ES-I3 (cell line): ENCODE results near the gene CASP8AP2.
"Not testable (repeated sequence)": the region's sequence is repeated elsewhere in the genome, so short reads cannot be mapped to it uniquely, and the experiment has no call there.

Source experiments
- H3K36me3 ChIP-seq: 2 replicates; pipeline ENCODE4 v1.6.1; 2013; ENCODE audit warnings: mild to moderate bottlenecking, low read length, control low read depth, moderate library complexity; ENCODE audit not compliant: insufficient read depth
- H3K4me1 ChIP-seq: 2 replicates; pipeline ENCODE4 v1.6.1; 2013; ENCODE audit warnings: mild to moderate bottlenecking, control low read depth, low read length; ENCODE audit not compliant: insufficient read depth
- H3K9ac ChIP-seq: 2 replicates; pipeline ENCODE4 v1.6.1; 2013; ENCODE audit warnings: low read depth, mild to moderate bottlenecking, low read length, moderate library complexity
- H3K9me3 ChIP-seq: 2 replicates; pipeline ENCODE4 v1.6.1; 2013; ENCODE audit warnings: mild to moderate bottlenecking, low read length, moderate library complexity; ENCODE audit not compliant: control insufficient read depth, insufficient read depth

The CASP8AP2 gene

GRCh38 chr6:89836639-89837222 lies 7.1 kb downstream of the CASP8AP2 start:
- no peaks in the 10 kb centered on the region for H3K4me1 ChIP-seq
- H3K36me3 ChIP-seq = peaks cover 12% of the 10 kb centered on the region
- H3K9me3 ChIP-seq = no peaks in the 10 kb centered on the region
- H3K9ac ChIP-seq = no peak overlapping the region

DNA sequence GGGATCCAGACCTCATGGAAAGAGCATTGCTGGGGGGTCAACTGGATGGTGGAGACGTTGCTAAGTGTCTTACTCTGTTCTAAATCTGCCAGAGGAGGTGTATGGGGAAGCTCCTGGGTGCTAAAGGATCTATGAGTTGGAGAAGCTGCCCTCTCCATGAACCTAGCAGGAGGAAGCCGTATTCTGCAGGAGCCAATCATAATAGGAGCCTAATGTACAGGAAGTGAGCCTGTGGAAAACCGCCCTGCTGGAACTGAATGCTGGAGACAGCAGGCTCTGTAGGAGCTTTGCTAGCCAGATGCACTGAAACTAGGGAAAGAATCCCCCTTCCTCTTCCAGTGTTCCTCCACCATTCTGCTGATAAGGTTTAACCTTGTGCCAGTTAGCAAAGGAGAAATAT lies 10.9 kb downstream of the CASP8AP2 start:
- H3K4me1 ChIP-seq = peaks cover 4% of the 10 kb centered on the region; the same call in 1 of the 2 replicates
- no peaks in the 10 kb centered on the region for H3K9me3 ChIP-seq
- H3K36me3 ChIP-seq = peaks cover 4% of the 10 kb centered on the region; the same call in 1 of the 2 replicates
- H3K9ac ChIP-seq = no peak overlapping the region

GRCh38 chr6:89842228-89842627 lies 12.5 kb downstream of the CASP8AP2 start:
- no peak overlapping the region for H3K9ac ChIP-seq
- H3K36me3 ChIP-seq = no peaks in the 10 kb centered on the region; the same call in 1 of the 2 replicates
- H3K9me3 ChIP-seq = no peaks in the 10 kb centered on the region
- H3K4me1 ChIP-seq = peaks cover 4% of the 10 kb centered on the region; the same call in 1 of the 2 replicates

DNA sequence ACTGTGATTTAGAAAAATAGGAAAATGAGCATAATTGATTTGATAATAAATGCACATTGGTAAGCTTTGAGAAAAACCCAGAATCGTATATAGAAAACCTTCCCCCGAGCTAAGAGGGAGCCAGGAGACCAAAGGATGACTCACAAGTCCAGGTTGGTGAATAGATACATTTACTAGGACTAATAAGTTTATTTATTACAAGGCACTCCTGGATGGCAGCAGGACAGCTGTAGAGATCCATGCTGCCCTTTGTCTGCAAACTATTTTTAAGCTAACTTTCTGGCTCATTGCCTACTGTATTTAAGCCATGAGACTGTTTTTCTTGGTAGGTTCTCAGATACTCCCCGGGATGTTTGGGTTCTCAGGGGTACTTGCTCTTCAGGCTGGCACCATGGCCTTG lies 13.4 kb downstream of the CASP8AP2 start:
- no peaks in the 10 kb centered on the region; the same call in 1 of the 2 replicates for H3K36me3 ChIP-seq

DNA sequence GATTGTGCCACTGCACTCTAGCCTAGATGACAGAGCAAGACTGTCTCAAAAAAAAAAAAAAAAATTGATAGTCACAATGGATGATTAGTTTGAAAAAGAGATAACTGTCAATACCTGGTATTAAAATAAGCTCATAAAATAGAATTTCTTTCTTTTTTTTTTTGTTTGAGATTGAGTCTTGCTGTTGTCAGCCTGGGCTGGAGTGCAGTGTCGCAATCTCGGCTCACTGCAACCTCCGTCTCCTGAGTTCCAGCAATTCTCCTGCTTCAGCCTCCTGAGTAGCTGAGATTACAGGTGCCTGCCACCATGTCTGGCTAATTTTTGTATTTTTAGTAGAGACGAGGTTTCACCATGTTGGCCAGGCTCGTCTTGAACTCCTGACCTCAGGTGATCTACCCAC lies 17.8 kb downstream of the CASP8AP2 start:
- not testable (repeated sequence) for H3K9me3 ChIP-seq, H3K36me3 ChIP-seq

More for the DNA sequence above, 13.4 kb downstream of the CASP8AP2 start:
- Histone ChIP-seq H3K9me3 (no peaks in the 10 kb centered on the region), H3K9ac (no peak overlapping the region), H3K4me1 (peaks cover 4% of the 10 kb centered on the region; the same call in 1 of the 2 replicates)

GRCh38 chr6:89853068-89853467 lies 23.4 kb downstream of the CASP8AP2 start:
- Histone ChIP-seq H3K36me3 (peaks cover 8% of the 10 kb centered on the region), H3K4me1 (no peaks in the 10 kb centered on the region), H3K9ac (no peak overlapping the region), H3K9me3 (no peaks in the 10 kb centered on the region)

More for the DNA sequence above, 17.8 kb downstream of the CASP8AP2 start:
- H3K9ac ChIP-seq, H3K4me1 ChIP-seq: not testable (repeated sequence)

- Histone ChIP-seq H3K9me3 (no peaks in the 10 kb centered on the region), H3K4me1 (no peaks in the 10 kb centered on the region), H3K9ac (no peak overlapping the region), H3K36me3 (peaks cover 23% of the 10 kb centered on the region)
Measured at GRCh38 chr6:89858041-89858440, 28.4 kb downstream of the CASP8AP2 start.

DNA sequence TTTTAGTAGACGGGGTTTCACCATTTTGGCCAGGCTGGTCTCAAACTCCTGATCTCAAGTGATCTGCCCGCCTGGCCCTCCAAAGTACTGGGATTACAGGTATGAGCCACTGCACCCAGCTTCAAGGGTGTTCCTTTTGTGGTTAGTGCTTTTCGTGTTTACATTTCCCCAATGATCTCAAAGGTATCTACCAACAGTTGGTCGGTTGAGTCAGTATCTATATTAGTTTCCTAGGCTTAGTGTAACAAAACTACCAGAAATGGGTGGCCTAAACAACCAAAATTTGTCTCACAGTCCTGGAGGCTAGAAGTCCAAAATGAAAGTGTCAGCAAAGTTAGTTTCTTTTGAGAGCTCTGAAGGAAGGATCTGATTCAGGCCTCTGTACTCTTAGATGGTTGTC lies 30.1 kb downstream of the CASP8AP2 start:
- H3K36me3 ChIP-seq = peaks cover 28% of the 10 kb centered on the region
- H3K9ac ChIP-seq = no peak overlapping the region

DNA sequence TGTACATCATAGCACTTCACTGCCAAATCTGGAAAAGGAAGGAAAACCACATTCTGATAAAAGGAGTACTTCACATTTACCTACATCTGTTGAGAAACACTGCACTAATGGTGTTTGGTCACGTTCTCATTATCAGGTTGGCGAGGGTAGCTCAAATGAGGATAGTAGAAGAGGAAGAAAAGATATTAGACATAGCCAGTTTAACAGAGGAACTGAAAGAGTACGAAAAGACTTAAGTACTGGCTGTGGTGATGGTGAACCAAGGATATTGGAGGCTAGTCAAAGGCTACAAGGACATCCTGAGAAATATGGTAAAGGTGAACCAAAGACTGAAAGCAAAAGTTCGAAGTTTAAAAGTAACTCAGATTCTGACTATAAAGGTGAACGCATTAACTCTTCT lies 32.6 kb downstream of the CASP8AP2 start:
- Histone ChIP-seq H3K4me1 (no peaks in the 10 kb centered on the region), H3K9me3 (no peaks in the 10 kb centered on the region; the same call in 1 of the 2 replicates), H3K9ac (no peak overlapping the region), H3K36me3 (peaks cover 31% of the 10 kb centered on the region)

More for the DNA sequence above, 30.1 kb downstream of the CASP8AP2 start:
- Histone ChIP-seq H3K9me3 (no peaks in the 10 kb centered on the region), H3K4me1 (no peaks in the 10 kb centered on the region)

DNA sequence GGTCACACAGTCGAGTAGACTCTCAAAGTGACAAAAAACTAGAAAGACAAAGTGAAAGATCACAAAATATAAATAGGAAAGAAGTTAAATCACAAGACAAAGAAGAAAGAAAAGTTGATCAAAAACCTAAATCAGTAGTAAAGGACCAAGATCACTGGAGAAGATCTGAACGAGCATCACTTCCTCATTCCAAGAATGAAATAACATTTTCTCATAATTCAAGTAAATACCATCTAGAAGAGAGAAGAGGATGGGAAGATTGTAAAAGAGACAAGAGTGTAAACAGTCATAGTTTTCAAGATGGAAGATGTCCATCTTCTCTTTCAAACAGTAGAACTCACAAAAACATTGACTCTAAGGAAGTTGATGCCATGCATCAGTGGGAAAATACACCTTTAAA lies 33.0 kb downstream of the CASP8AP2 start:
- Histone ChIP-seq H3K9me3 (no peaks in the 10 kb centered on the region; the same call in 1 of the 2 replicates), H3K4me1 (no peaks in the 10 kb centered on the region), H3K36me3 (peaks cover 32% of the 10 kb centered on the region), H3K9ac (no peak overlapping the region)

GRCh38 chr6:89866024-89866678 lies 36.5 kb downstream of the CASP8AP2 start:
- Histone ChIP-seq H3K4me1 (no peaks in the 10 kb centered on the region), H3K9ac (no peak overlapping the region), H3K36me3 (peaks cover 32% of the 10 kb centered on the region), H3K9me3 (no peaks in the 10 kb centered on the region; the same call in 1 of the 2 replicates)

DNA sequence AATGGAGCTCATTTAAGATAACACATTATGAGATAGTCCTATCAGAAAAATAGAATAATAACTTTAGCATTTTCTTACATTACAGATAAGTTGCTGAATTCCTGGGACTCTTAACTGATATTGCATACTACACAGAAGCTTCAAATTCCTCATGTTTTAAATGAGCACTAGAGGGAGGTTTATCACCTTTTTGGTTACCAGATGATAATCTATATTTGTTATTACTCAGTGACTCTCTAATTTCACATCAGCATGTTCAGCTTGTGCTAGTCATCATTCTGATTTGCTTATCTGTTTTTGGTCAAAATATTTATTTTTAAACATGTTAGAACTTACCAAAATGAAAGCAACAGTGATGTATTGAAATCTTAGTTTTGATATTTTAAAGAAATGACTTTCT lies 44.0 kb downstream of the CASP8AP2 start:
- no peaks in the 10 kb centered on the region for H3K9me3 ChIP-seq
- H3K4me1 ChIP-seq = no peaks in the 10 kb centered on the region
- H3K9ac ChIP-seq = no peak overlapping the region
- peaks cover 12% of the 10 kb centered on the region for H3K36me3 ChIP-seq

- H3K4me1 ChIP-seq = no peaks in the 10 kb centered on the region
- H3K9me3 ChIP-seq = no peaks in the 10 kb centered on the region
- H3K36me3 ChIP-seq = peaks cover 12% of the 10 kb centered on the region
- H3K9ac ChIP-seq = no peak overlapping the region
Measured at GRCh38 chr6:89874438-89874837, 44.8 kb downstream of the CASP8AP2 start.

DNA sequence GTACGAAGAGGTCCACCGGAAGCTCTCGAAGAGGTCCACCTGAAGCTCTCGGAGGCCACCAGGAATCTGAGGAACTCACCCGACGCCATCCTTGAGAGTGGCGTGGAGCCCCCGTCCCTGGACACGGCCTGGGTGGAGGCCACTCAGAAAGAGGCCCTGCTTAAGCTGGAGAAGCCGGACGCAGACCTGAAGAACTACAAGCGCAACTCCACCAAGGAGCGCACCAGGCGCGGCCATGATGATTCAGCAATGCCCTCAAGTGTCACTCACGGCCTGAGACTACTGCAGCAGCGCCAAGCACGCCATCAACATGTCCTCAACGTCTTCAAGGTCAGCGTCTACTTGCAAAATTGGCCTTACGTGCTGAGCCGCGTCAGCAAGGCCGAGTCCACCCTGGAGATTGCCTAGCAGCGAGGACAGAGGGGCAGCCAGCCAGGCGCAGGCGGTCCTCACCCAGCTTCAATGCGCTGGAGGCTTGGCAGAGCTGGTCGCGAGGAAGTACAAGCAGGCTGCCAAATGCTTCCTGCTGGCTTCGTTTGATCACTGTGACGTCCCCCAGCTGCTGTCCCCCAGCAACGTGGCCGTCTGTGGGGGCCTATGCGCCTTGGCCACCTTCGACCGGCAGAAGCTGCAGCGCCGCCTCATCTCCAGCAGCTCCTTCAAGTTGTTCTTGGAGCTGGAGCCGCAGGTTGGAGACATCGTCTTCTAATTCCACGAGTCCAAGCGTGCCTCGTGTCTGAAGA lies 56.9 kb downstream of the CASP8AP2 start:
- Histone ChIP-seq H3K9ac (no peak overlapping the region), H3K36me3 (no peaks in the 10 kb centered on the region), H3K4me1 (peaks cover 1% of the 10 kb centered on the region; the same call in 1 of the 2 replicates), H3K9me3 (no peaks in the 10 kb centered on the region)
